HG03139 (cell line): ENCODE measurements around the gene ESPL1.
A peak's percentile ranks its signal among the peaks of the same experiment; 100 is the strongest.

Experiments used
- ATAC-seq: cut with Tn5 transposase; IDR thresholded peaks from one replicate; pipeline ENCODE4 v1.9.1; 2021; ENCODE audit not compliant: unreplicated experiment

Gene ESPL1

GRCh38 chr12:53255996-53256395, 12.1 kb upstream of the ESPL1 start:
- no peak for ATAC-seq

GRCh38 chr12:53258541-53259539, 9.3 kb upstream of the ESPL1 start:
- no peak for ATAC-seq

- no peak for ATAC-seq
Measured at GRCh38 chr12:53259891-53260290, 8.2 kb upstream of the ESPL1 start.

GRCh38 chr12:53265783-53266182, 2.3 kb upstream of the ESPL1 start:
- ATAC-seq, result no peak

- ATAC-seq, result no peak
Measured at GRCh38 chr12:53267306-53267998, 647 bp upstream of the ESPL1 start.

- no peak for ATAC-seq
Measured at GRCh38 chr12:53268630-53269562, 797 bp downstream of the ESPL1 start.

- no peak for ATAC-seq
Measured at GRCh38 chr12:53274445-53274844, 6.3 kb downstream of the ESPL1 start.

- ATAC-seq, result no peak
Measured at GRCh38 chr12:53276511-53276910, 8.4 kb downstream of the ESPL1 start.

- ATAC-seq, result no peak
Measured at GRCh38 chr12:53277981-53278380, 9.9 kb downstream of the ESPL1 start.

GRCh38 chr12:53279283-53279869, 11.3 kb downstream of the ESPL1 start:
- ATAC-seq, result no peak

GRCh38 chr12:53279888-53280498, 11.9 kb downstream of the ESPL1 start:
- ATAC-seq, result no peak

- ATAC-seq, result no peak
Measured at GRCh38 chr12:53286448-53286847, 18.3 kb downstream of the ESPL1 start.

GRCh38 chr12:53287741-53288216, 19.7 kb downstream of the ESPL1 start:
- no peak for ATAC-seq

GRCh38 chr12:53288322-53288721, 20.2 kb downstream of the ESPL1 start:
- ATAC-seq, result no peak

- no peak for ATAC-seq
Measured at GRCh38 chr12:53289891-53290290, 21.8 kb downstream of the ESPL1 start.

GRCh38 chr12:53290661-53291060, 22.6 kb downstream of the ESPL1 start:
- no peak for ATAC-seq

- no peak for ATAC-seq
Measured at GRCh38 chr12:53292426-53292825, 24.3 kb downstream of the ESPL1 start.

GRCh38 chr12:53295070-53295890, 27.2 kb downstream of the ESPL1 start, which contains the start of gene PFDN5:
Gene PFDN5 (plus strand): TSS chr12:53295542. CDS start chr12:53295568, 26 bp downstream.
- peak; percentile 83 for ATAC-seq

GRCh38 chr12:53295891-53296219, 27.8 kb downstream of the ESPL1 start:
- ATAC-seq, result no peak
